Measurements from ENCODE around the gene IL12RB2.

IL12RB2 gene

DNA sequence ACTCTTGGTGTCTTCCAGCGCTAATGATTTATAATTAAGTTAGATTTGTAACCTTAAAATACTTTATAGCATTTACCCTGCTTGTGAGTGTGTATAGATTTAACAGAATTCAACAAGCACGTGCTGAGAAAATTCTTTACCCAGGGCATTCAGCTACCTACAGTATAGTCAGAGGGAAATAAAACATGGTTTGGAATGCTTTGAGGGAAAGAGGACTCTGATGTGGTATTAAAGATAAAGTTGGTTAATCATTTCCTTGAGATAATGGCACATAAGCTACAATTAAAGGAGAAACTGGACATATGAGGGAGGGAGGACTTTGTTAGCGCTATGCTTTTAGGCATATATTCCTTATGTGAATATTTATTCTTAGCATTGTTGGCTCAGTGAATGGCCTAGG is 26.4 kb upstream of the IL12RB2 start:
- Histone ChIP-seq H3K9me3 (ENCODE audit: control insufficient read depth, low read length) (no peaks in the 10 kb centered on the region), H2AFZ (no peak overlapping the region), H3K4me1 (no peaks in the 10 kb centered on the region), H3K4me2 (ENCODE audit: low read length) (no peak overlapping the region), H3K36me3 (ENCODE audit: control insufficient read depth, insufficient read depth, low read length) (no peaks in the 10 kb centered on the region), H3K79me2 (no peaks in the 10 kb centered on the region), H3K4me3 (ENCODE audit: low read depth, low read length) (no peak overlapping the region), H3K27me3 (ENCODE audit: control insufficient read depth, insufficient read depth, low read length) (no peaks in the 10 kb centered on the region), H3K9ac (no peak overlapping the region), H3K27ac (no peak overlapping the region)
- TF ChIP-seq, protein P1, sequence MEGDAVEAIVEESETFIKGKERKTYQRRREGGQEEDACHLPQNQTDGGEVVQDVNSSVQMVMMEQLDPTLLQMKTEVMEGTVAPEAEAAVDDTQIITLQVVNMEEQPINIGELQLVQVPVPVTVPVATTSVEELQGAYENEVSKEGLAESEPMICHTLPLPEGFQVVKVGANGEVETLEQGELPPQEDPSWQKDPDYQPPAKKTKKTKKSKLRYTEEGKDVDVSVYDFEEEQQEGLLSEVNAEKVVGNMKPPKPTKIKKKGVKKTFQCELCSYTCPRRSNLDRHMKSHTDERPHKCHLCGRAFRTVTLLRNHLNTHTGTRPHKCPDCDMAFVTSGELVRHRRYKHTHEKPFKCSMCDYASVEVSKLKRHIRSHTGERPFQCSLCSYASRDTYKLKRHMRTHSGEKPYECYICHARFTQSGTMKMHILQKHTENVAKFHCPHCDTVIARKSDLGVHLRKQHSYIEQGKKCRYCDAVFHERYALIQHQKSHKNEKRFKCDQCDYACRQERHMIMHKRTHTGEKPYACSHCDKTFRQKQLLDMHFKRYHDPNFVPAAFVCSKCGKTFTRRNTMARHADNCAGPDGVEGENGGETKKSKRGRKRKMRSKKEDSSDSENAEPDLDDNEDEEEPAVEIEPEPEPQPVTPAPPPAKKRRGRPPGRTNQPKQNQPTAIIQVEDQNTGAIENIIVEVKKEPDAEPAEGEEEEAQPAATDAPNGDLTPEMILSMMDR (IDR thresholded peaks at IDR 0.05) = no peak

DNA sequence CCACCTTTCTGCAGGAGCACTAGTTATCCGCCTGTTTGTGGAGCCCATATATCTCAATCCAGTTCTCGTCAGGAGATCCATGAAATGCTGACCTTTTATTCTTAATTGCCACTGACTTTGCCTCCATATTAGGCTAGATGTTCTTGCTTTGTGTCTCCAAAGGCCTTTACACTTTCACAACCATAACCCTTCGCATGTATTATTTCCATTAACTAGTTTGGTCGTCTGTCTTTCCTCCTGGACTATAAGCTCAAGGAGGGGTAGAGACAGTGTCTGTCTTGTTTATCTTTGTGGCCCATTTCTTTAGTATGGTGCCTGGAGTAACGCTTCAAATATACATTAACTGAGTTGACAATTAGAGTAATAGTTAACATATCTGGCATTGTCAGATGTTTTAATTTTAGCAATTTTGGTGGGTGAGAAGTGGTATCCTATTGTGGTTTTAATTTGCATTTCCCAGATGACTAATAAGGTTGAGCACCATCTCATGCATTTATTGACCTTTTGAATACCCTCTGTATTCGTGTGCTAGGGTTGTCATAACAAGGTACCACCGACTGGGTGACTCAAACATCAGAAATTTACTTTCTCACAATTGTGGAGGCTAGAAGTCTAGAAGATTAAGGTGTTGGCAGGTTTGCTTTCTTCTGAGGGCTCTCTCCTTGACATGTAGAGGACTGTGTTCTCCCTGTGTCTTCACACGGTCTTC is 21.7 kb upstream of the IL12RB2 start:
- Histone ChIP-seq H3K4me2 (ENCODE audit: low read length) (no peak overlapping the region), H3K4me1 (no peaks in the 10 kb centered on the region), H3K9me3 (ENCODE audit: control insufficient read depth, low read length) (no peaks in the 10 kb centered on the region), H3K79me2 (no peaks in the 10 kb centered on the region), H3K27ac (no peak overlapping the region), H2AFZ (no peak overlapping the region), H3K36me3 (ENCODE audit: control insufficient read depth, insufficient read depth, low read length) (no peaks in the 10 kb centered on the region), H3K27me3 (ENCODE audit: control insufficient read depth, insufficient read depth, low read length) (no peaks in the 10 kb centered on the region), H3K9ac (no peak overlapping the region), H3K4me3 (ENCODE audit: low read depth, low read length) (no peak overlapping the region)
- TF ChIP-seq, protein P1 (IDR thresholded peaks at IDR 0.05) = no peak

DNA sequence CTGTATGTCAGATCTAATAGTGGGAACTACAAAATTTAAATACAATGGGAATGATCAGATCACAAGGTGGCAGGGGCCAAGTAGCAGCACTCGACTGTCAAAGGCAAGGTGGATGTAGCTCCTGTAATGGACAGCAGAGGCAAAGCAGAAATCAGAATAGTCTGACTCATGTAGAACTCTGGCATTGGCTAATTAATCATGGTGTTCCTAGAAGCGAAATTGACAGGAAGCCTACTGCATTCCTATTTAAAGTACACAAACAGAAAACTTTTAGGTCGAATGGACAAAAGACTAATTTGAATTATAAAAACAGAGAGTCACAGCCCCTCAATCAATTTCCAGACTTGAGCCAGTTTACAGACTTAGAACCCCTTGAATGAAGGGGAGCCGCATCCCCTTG is 17.4 kb upstream of the IL12RB2 start:
- TF ChIP-seq, protein P1 (IDR thresholded peaks at IDR 0.05) = no peak
- no peaks in the 10 kb centered on the region for H3K36me3 ChIP-seq (ENCODE audit: control insufficient read depth, insufficient read depth, low read length)
- H3K27ac ChIP-seq = no peak overlapping the region
- H3K27me3 ChIP-seq (ENCODE audit: control insufficient read depth, insufficient read depth, low read length) = no peaks in the 10 kb centered on the region
- no peak overlapping the region for H2AFZ ChIP-seq
- no peak overlapping the region for H3K4me2 ChIP-seq (ENCODE audit: low read length)
- no peak overlapping the region for H3K4me3 ChIP-seq (ENCODE audit: low read depth, low read length)
- H3K9ac ChIP-seq = no peak overlapping the region
- no peaks in the 10 kb centered on the region for H3K79me2 ChIP-seq
- H3K9me3 ChIP-seq (ENCODE audit: control insufficient read depth, low read length) = no peaks in the 10 kb centered on the region
- H3K4me1 ChIP-seq = no peaks in the 10 kb centered on the region

DNA sequence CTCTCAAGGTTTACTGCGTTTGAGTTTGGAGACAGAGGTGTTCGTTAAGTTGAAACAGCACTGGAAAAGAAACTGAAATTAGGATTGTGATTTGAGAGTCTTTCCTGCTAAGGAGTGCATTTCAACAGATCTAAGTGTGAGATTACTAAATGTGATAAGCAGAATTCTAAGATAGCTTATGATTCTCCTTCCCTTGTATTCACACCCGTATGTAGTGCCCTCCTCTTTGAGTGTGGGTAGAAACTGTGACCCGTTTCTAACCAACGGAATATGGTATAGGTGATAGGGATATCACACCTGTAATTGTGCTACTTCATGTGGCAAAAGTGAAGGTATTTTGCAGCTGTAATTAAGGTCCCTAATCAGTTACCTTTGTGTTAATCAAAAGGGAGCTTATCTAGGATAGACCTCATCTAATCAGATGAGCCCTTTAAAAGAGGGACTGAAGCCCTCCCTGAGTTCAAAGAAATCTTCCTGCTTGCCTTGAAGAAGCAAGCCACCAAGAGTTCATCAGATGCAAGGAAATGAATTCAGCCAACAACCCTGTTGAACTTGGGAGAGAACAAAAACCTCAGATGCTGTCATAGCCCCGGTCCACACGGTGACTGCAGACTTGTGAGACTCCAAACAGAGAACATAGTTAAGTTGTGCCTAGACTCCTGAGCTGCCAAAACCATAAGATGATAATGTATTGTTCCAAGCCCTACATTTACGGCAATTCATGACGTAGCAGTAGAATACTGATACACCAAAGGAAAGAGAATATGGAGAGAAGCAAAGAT is 12.6 kb upstream of the IL12RB2 start:
- TF ChIP-seq, protein P1 (IDR thresholded peaks at IDR 0.05) = no peak
- Histone ChIP-seq H3K4me3 (ENCODE audit: low read depth, low read length) (no peak overlapping the region), H3K4me2 (ENCODE audit: low read length) (no peak overlapping the region), H3K9me3 (ENCODE audit: control insufficient read depth, low read length) (no peaks in the 10 kb centered on the region), H3K36me3 (ENCODE audit: control insufficient read depth, insufficient read depth, low read length) (no peaks in the 10 kb centered on the region), H2AFZ (no peak overlapping the region), H3K27me3 (ENCODE audit: control insufficient read depth, insufficient read depth, low read length) (no peaks in the 10 kb centered on the region), H3K27ac (no peak overlapping the region), H3K79me2 (no peaks in the 10 kb centered on the region), H3K4me1 (no peaks in the 10 kb centered on the region), H3K9ac (no peak overlapping the region)

Data from parathyroid adenoma (tissue), 2 donors.